KMS-11 (cell line): ENCODE measurements around the gene POLR1B.

ENCODE experiments used
- H2AFZ ChIP-seq: fragments of 200-600 bp; sonication (generic); 2 replicates; pipeline ENCODE4 v1.6.1; 2016; ENCODE audit warnings: antibody characterized with exemption, mixed run types, low read depth
- H3K27ac ChIP-seq: fragments of 200-600 bp; sonication (generic); 2 replicates; pipeline ENCODE4 v1.6.1; 2016; ENCODE audit warnings: mild to moderate bottlenecking, mixed run types
- H3K27me3 ChIP-seq: fragments of 200-600 bp; sonication (generic); 2 replicates; pipeline ENCODE4 v1.6.1; 2017; ENCODE audit warnings: mild to moderate bottlenecking, low read depth, mixed run types, moderate library complexity; ENCODE audit not compliant: insufficient read depth
- H3K36me3 ChIP-seq: fragments of 200-600 bp; sonication (generic); 2 replicates; pipeline ENCODE4 v1.6.1; 2017; ENCODE audit warnings: mild to moderate bottlenecking, mixed run types; ENCODE audit not compliant: insufficient read depth
- H3K4me1 ChIP-seq: fragments of 200-600 bp; sonication (generic); 2 replicates; pipeline ENCODE4 v1.6.1; 2016; ENCODE audit warnings: mild to moderate bottlenecking, low read depth, mixed run types; ENCODE audit not compliant: poor library complexity, severe bottlenecking
- H3K4me2 ChIP-seq: fragments of 200-600 bp; sonication (generic); 2 replicates; pipeline ENCODE4 v1.7.0; 2016; ENCODE audit warnings: mild to moderate bottlenecking, mixed run types
- H3K4me3 ChIP-seq: fragments of 200-600 bp; sonication (generic); IDR thresholded peaks from 2 replicates; pipeline ENCODE4 v1.6.1; 2017; ENCODE audit warnings: low read depth, low read length, mixed read lengths; ENCODE audit not compliant: insufficient read depth
- H3K79me2 ChIP-seq: fragments of 200-600 bp; sonication (generic); 2 replicates; pipeline ENCODE4 v1.6.1; 2016; ENCODE audit warnings: low read depth, mixed run types; ENCODE audit not compliant: insufficient read depth
- H3K9ac ChIP-seq: fragments of 200-600 bp; sonication (generic); 2 replicates; pipeline ENCODE4 v1.6.1; 2016; ENCODE audit warnings: mild to moderate bottlenecking, mixed run types
- H4K20me1 ChIP-seq: fragments of 200-600 bp; sonication (generic); 2 replicates; pipeline ENCODE4 v1.6.1; 2016; ENCODE audit warnings: mild to moderate bottlenecking, mixed run types; ENCODE audit not compliant: insufficient read depth
- TF ChIP-seq, protein P1 (sequence below): fragments of 200-600 bp; sonication (generic); conservative IDR thresholded peaks from 2 replicates; pipeline ENCODE4 v1.6.1; 2017; ENCODE audit warnings: low read depth, mild to moderate bottlenecking, antibody characterized with exemption, low read length, moderate library complexity, mixed read lengths

POLR1B gene

DNA sequence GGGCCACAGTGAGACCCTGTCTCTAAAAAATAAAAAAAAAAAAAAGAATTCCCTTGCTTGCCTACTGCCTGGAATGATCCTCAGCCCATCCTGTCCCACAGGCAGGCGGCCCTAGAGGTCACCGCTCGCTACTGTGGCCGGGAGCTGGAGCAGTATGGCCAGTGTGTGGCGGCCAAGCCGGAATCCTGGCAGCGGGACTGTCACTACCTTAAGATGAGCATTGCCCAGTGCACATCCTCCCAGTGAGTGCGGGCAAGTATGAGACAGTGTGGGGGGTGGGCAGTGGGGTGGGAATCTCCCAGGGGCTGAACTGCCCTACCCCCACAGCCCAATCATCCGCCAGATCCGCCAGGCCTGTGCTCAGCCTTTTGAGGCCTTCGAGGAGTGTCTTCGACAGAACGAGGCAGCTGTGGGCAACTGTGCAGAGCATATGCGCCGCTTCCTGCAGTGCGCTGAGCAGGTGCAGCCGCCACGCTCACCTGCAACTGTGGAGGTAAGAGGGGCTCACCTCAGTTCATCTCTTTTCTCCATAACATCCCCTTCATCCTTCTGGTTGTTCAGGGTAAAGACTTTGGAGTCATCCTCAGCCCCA is 43.7 kb downstream of the POLR1B start:
- no peak overlapping the region for H3K4me3 ChIP-seq
- H4K20me1 ChIP-seq: no peaks in the 10 kb centered on the region
- H2AFZ ChIP-seq: no peak overlapping the region
- H3K4me2 ChIP-seq: no peak overlapping the region
- H3K27ac ChIP-seq: no peak overlapping the region
- no peaks in the 10 kb centered on the region for H3K36me3 ChIP-seq
- H3K79me2 ChIP-seq: no peaks in the 10 kb centered on the region
- TF ChIP-seq, protein P1, sequence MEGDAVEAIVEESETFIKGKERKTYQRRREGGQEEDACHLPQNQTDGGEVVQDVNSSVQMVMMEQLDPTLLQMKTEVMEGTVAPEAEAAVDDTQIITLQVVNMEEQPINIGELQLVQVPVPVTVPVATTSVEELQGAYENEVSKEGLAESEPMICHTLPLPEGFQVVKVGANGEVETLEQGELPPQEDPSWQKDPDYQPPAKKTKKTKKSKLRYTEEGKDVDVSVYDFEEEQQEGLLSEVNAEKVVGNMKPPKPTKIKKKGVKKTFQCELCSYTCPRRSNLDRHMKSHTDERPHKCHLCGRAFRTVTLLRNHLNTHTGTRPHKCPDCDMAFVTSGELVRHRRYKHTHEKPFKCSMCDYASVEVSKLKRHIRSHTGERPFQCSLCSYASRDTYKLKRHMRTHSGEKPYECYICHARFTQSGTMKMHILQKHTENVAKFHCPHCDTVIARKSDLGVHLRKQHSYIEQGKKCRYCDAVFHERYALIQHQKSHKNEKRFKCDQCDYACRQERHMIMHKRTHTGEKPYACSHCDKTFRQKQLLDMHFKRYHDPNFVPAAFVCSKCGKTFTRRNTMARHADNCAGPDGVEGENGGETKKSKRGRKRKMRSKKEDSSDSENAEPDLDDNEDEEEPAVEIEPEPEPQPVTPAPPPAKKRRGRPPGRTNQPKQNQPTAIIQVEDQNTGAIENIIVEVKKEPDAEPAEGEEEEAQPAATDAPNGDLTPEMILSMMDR: no peak
- no peak overlapping the region for H3K9ac ChIP-seq
- no peaks in the 10 kb centered on the region for H3K27me3 ChIP-seq
- peaks cover 5% of the 10 kb centered on the region for H3K4me1 ChIP-seq

DNA sequence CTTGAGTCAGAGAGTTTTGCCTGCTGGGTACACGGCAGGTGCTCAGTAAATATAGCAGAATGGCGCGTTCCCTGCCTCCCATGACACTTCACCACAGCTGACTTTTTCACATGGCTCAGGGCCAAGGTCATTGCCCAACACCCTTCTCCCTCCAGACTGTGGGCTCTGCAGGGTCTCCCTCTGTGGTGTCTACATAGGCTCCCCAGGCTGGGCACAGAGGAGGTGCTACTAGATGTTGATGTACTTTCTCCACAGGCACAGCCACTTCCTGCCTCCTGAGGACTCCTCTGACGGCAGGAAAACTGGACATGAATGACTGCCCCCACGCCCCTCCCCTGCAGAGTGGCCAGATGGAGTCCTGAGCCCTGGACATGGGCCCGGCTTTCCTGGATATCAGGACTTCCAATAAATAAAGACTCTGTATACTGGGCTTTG is 46.4 kb downstream of the POLR1B start:
- no peaks in the 10 kb centered on the region for H3K27me3 ChIP-seq
- TF ChIP-seq, protein P1: no peak
- no peaks in the 10 kb centered on the region for H3K36me3 ChIP-seq
- H3K27ac ChIP-seq: no peak overlapping the region
- no peak overlapping the region for H3K4me3 ChIP-seq
- no peaks in the 10 kb centered on the region for H3K4me1 ChIP-seq
- no peak overlapping the region for H3K9ac ChIP-seq
- no peak overlapping the region for H3K4me2 ChIP-seq
- H4K20me1 ChIP-seq: no peaks in the 10 kb centered on the region
- no peak overlapping the region for H2AFZ ChIP-seq
- no peaks in the 10 kb centered on the region for H3K79me2 ChIP-seq

DNA sequence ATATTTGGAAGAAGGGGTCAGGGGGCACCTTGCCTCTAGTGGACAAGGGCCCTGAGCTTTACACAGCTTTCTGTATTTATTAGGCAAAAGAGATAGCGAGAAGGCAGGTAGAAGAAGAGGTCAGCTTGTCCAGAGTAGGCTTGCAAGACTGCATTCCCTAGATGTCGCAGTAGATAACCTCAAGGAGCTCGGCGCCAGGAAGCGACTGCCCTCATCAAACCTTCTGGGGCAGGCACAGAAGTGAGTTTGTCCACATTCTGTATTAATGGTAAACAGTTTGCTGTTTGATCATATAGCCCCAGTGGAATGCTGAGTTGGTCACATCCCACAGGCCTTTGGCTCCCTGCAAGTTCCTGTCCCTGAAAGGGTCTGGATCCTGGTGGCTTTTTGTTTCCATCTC is 49.1 kb downstream of the POLR1B start:
- no peak overlapping the region for H2AFZ ChIP-seq

DNA sequence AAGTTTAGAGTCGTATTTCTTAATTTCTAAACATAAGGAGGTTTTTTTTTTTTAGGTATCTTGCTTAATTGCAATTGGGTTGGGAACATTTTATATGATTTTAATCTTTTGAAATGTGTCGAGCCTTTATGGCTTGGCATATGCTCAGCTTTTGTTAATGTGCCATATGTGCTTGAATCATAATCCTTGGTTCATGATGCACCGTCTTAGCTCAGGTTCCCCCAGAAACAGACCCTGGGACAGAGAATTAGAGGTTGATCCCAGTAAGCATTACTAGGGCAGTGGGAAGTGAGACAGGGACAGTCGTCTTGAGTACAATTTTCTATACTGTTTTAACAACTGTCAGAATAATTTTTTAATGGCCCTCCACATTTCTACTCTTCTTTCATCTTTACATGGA is 51.5 kb downstream of the POLR1B start:
- H3K36me3 ChIP-seq: no peaks in the 10 kb centered on the region
- no peak overlapping the region for H3K4me2 ChIP-seq
- TF ChIP-seq, protein P1: no peak
- H3K27me3 ChIP-seq: no peaks in the 10 kb centered on the region
- H3K27ac ChIP-seq: no peak overlapping the region
- H3K4me3 ChIP-seq: no peak overlapping the region
- no peaks in the 10 kb centered on the region for H4K20me1 ChIP-seq
- H2AFZ ChIP-seq: no peak overlapping the region
- no peak overlapping the region for H3K9ac ChIP-seq
- no peaks in the 10 kb centered on the region for H3K79me2 ChIP-seq
- no peaks in the 10 kb centered on the region for H3K4me1 ChIP-seq

More for the DNA sequence above, 49.1 kb downstream of the POLR1B start:
- no peak overlapping the region for H3K4me2 ChIP-seq
- no peaks in the 10 kb centered on the region for H3K27me3 ChIP-seq
- H3K79me2 ChIP-seq: no peaks in the 10 kb centered on the region
- H3K4me1 ChIP-seq: no peaks in the 10 kb centered on the region
- no peak overlapping the region for H3K9ac ChIP-seq
- no peaks in the 10 kb centered on the region for H4K20me1 ChIP-seq
- H3K36me3 ChIP-seq: no peaks in the 10 kb centered on the region
- H3K27ac ChIP-seq: no peak overlapping the region
- TF ChIP-seq, protein P1: no peak
- H3K4me3 ChIP-seq: no peak overlapping the region
